Osteocyte (in vitro differentiated cells): ENCODE measurements around the gene KCNK3. TPM values are rescaled to one million over a fixed set of nuclear protein-coding genes. Genes with fewer than 3 reads are reported as not detected.

Source experiments
- DNase-seq: peaks from one replicate; pipeline ENCODE4 v3.0.0; 2021; ENCODE audit warnings: mixed read lengths; ENCODE audit not compliant: unreplicated experiment; ENCODE audit errors: extremely low spot score
- H3K27ac Mint-ChIP-seq: one replicate; pipeline ENCODE4 v1.8.0; 2021; ENCODE audit warnings: mild to moderate bottlenecking, mixed read lengths; ENCODE audit not compliant: unreplicated experiment
- H3K27me3 Mint-ChIP-seq: one replicate; pipeline ENCODE4 v1.8.0; 2021; ENCODE audit warnings: mixed read lengths; ENCODE audit not compliant: unreplicated experiment
- H3K36me3 Mint-ChIP-seq: one replicate; pipeline ENCODE4 v1.8.0; 2021; ENCODE audit warnings: mixed read lengths; ENCODE audit not compliant: unreplicated experiment
- H3K4me1 Mint-ChIP-seq: one replicate; pipeline ENCODE4 v1.8.0; 2021; ENCODE audit warnings: mixed read lengths; ENCODE audit not compliant: unreplicated experiment
- H3K4me3 Mint-ChIP-seq: one replicate; pipeline ENCODE4 v1.8.0; 2021; ENCODE audit warnings: mild to moderate bottlenecking, moderate library complexity, mixed read lengths; ENCODE audit not compliant: unreplicated experiment
- H3K9me3 Mint-ChIP-seq: one replicate; pipeline ENCODE4 v1.8.0; 2021; ENCODE audit warnings: mixed read lengths; ENCODE audit not compliant: unreplicated experiment
- total RNA-seq: library from RNA; stranded (reverse); gene quantifications from 2 replicates; pipeline ENCODE4 v1.2.1, GENCODE V29; 2021
- TF ChIP-seq, protein P1 (sequence below): fragments of 200-600 bp; sonication (generic); IDR thresholded peaks from 2 replicates; pipeline ENCODE4 v1.5.0; 2021; ENCODE audit warnings: antibody characterized with exemption, mild to moderate bottlenecking, moderate library complexity

The KCNK3 gene
- total RNA-seq, 1 donor from 2014 or later, result 8.5 TPM

- Mint-ChIP-seq H3K4me1 (no peaks in the 10 kb centered on the region), H3K27me3 (no peaks in the 10 kb centered on the region), H3K4me3 (no peak overlapping the region), H3K9me3 (no peaks in the 10 kb centered on the region), H3K27ac (no peak overlapping the region), H3K36me3 (peaks cover 41% of the 10 kb centered on the region)
- no peak for DNase-seq
- TF ChIP-seq, protein P1, sequence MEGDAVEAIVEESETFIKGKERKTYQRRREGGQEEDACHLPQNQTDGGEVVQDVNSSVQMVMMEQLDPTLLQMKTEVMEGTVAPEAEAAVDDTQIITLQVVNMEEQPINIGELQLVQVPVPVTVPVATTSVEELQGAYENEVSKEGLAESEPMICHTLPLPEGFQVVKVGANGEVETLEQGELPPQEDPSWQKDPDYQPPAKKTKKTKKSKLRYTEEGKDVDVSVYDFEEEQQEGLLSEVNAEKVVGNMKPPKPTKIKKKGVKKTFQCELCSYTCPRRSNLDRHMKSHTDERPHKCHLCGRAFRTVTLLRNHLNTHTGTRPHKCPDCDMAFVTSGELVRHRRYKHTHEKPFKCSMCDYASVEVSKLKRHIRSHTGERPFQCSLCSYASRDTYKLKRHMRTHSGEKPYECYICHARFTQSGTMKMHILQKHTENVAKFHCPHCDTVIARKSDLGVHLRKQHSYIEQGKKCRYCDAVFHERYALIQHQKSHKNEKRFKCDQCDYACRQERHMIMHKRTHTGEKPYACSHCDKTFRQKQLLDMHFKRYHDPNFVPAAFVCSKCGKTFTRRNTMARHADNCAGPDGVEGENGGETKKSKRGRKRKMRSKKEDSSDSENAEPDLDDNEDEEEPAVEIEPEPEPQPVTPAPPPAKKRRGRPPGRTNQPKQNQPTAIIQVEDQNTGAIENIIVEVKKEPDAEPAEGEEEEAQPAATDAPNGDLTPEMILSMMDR, result no peak
Measured at GRCh38 chr2:26778098-26778497, 85.6 kb downstream of the KCNK3 start.

GRCh38 chr2:26778507-26778906, 86.0 kb downstream of the KCNK3 start:
- H3K36me3 Mint-ChIP-seq, result peaks cover 41% of the 10 kb centered on the region
- TF ChIP-seq, protein P1, result no peak
- no peak overlapping the region for H3K27ac Mint-ChIP-seq
- no peak for DNase-seq
- no peaks in the 10 kb centered on the region for H3K27me3 Mint-ChIP-seq
- no peak overlapping the region for H3K4me3 Mint-ChIP-seq
- H3K4me1 Mint-ChIP-seq, result no peaks in the 10 kb centered on the region
- no peaks in the 10 kb centered on the region for H3K9me3 Mint-ChIP-seq

- Mint-ChIP-seq H3K27me3 (no peaks in the 10 kb centered on the region), H3K36me3 (peaks cover 41% of the 10 kb centered on the region), H3K4me1 (peaks cover 5% of the 10 kb centered on the region), H3K4me3 (no peak overlapping the region), H3K9me3 (no peaks in the 10 kb centered on the region), H3K27ac (no peak overlapping the region)
- TF ChIP-seq, protein P1, result no peak
- no peak for DNase-seq
Measured at GRCh38 chr2:26780203-26780760, 87.8 kb downstream of the KCNK3 start.

Other genes starting within 250 kb of the KCNK3 start
- gene OTOF, start 214.6 kb upstream of the KCNK3 start, total RNA-seq, result not detected in 2 replicates
- gene CIB4, start 51.4 kb upstream of the KCNK3 start, total RNA-seq, result not detected in 2 replicates
- 40.5 and 46.4 TPM in 2 replicates for gene SLC35F6, start 71.6 kb downstream of the KCNK3 start, total RNA-seq
- 4.6 and 5.1 TPM in 2 replicates for gene CENPA, start 93.3 kb downstream of the KCNK3 start, total RNA-seq
- gene DPYSL5, start 155.4 kb downstream of the KCNK3 start, total RNA-seq, result 0.11 TPM in 1 of 2 replicates, not detected in the other